Peyer's patch (tissue), 4 donors: ENCODE results near the gene NIT1.

Source experiments
- CTCF ChIP-seq, 6 experiments: fragments of 450-650 bp in 4 of 6; fragments of 200-600 bp in 2 of 6; sonication (generic) in 1 of 6; IDR thresholded peaks; one replicate each; pipeline ENCODE4 v1.5.1; 2017 to 2019; ENCODE audit warnings: antibody characterized with exemption in 6 of 6, mild to moderate bottlenecking in 3 of 6, moderate library complexity in 1 of 6
- POLR2A ChIP-seq, 2 donors: fragments of 450-650 bp; IDR thresholded peaks; one replicate each; pipeline ENCODE4 v1.5.1; 2017; ENCODE audit warnings: antibody characterized with exemption in 2 of 2, mild to moderate bottlenecking in 2 of 2, moderate library complexity in 2 of 2

- TF ChIP-seq CTCF (IDR thresholded peaks at IDR 0.05) = no peak
- no peak for TF ChIP-seq POLR2A (IDR thresholded peaks at IDR 0.05)
Observed at GRCh38 chr1:161082996-161083747, 34.7 kb upstream of the NIT1 start.
